Measurements from ENCODE around the gene CYP26A1.

The CYP26A1 gene

GRCh38 chr10:93126483-93127052, 52.9 kb downstream of the CYP26A1 start:
- Histone ChIP-seq H3K27ac (ENCODE audit: low read length) (no peak overlapping the region), H3K9me3 (ENCODE audit: control insufficient read depth in 1 of 2, low read length in 2 of 2) (peaks cover 0 to 12% of the 10 kb centered on the region in 2 donors), H3K36me3 (ENCODE audit: control insufficient read depth in 1 of 2, insufficient read depth in 2 of 2, low read length in 2 of 2) (no peaks in the 10 kb centered on the region), H3K4me1 (ENCODE audit: control insufficient read depth in 1 of 2, insufficient read depth in 2 of 2, low read length in 2 of 2) (no peaks in the 10 kb centered on the region), H3K4me3 (ENCODE audit: low read depth in 1 of 2, low read length in 2 of 2) (no peak overlapping the region), H3K27me3 (ENCODE audit: low read depth, low read length) (no peaks in the 10 kb centered on the region)
